ENCODE results near the gene CERS5.

CERS5 gene

DNA sequence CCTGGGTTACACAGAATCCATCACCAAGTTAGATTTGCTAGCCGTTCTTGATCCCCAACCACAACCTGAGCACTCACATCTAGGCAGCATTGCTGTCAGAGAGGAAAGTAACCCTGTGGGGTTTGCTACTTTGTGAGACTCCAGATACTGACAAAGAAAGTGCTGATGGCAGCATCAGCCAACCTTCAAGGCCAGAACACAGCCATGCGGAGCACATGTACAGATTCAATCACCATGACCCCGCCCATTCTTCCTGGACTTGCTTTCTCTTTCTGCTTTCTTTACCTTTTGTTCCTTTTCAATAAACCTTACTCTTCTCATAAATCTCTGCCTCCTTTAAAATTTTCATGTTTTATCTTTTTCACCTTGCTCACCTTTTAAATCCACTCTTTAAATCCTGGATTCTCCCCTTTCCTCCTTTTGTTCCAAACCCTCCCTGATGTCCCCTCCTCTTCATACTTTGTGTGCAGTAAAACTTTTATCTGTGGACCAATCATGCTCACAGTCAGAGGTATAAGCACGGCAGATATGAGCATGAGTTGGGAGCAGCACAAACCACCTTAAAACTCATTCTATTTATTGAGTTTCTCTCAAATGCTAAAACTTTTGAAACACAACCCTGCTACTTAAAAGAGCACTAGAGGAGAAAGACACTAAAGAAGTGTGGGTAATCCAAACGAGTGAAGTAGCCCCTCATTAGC lies 21.9 kb upstream of the CERS5 start:
- no peak for DNase-seq (ENCODE audit: low read depth)
- H3K4me3 ChIP-seq (ENCODE audit: control insufficient read depth, low read depth, low read length), result no peak overlapping the region
- TF ChIP-seq, protein P1, sequence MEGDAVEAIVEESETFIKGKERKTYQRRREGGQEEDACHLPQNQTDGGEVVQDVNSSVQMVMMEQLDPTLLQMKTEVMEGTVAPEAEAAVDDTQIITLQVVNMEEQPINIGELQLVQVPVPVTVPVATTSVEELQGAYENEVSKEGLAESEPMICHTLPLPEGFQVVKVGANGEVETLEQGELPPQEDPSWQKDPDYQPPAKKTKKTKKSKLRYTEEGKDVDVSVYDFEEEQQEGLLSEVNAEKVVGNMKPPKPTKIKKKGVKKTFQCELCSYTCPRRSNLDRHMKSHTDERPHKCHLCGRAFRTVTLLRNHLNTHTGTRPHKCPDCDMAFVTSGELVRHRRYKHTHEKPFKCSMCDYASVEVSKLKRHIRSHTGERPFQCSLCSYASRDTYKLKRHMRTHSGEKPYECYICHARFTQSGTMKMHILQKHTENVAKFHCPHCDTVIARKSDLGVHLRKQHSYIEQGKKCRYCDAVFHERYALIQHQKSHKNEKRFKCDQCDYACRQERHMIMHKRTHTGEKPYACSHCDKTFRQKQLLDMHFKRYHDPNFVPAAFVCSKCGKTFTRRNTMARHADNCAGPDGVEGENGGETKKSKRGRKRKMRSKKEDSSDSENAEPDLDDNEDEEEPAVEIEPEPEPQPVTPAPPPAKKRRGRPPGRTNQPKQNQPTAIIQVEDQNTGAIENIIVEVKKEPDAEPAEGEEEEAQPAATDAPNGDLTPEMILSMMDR (conservative IDR thresholded peaks at IDR 0.05; ENCODE audit: control insufficient read depth, insufficient read depth, low read depth, low read length), result no peak

DNA sequence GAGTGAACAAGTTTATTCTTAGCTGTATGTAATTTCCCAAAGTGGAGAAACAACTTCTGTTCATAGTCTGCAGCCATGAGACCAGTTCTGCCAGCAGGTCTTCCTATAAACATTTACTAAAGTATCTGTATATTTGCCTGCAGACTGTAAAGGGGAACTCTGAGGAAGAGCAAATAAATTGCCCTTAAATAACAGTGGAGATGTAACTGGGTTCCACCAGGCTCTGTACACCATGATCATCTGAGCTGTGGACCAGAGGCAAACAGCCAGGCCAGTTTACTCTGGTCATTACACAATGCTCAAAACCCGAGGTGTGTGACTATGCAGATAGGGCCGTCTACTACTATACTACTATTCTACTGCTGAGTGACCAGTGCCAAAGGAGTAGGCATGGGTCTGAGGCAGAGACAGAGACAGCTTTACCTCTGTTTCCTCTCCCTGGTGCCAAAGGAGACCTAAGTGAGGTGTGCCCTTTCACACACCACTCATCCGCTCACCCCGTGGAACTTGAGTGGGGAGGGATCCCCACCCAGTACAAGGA lies 21.1 kb upstream of the CERS5 start:
- H3K4me3 ChIP-seq (ENCODE audit: control insufficient read depth, low read depth, low read length), result no peak overlapping the region
- DNase-seq (ENCODE audit: low read depth), result peak; percentile 70
- TF ChIP-seq, protein P1 (conservative IDR thresholded peaks at IDR 0.05; ENCODE audit: control insufficient read depth, insufficient read depth, low read depth, low read length), result no peak

DNA sequence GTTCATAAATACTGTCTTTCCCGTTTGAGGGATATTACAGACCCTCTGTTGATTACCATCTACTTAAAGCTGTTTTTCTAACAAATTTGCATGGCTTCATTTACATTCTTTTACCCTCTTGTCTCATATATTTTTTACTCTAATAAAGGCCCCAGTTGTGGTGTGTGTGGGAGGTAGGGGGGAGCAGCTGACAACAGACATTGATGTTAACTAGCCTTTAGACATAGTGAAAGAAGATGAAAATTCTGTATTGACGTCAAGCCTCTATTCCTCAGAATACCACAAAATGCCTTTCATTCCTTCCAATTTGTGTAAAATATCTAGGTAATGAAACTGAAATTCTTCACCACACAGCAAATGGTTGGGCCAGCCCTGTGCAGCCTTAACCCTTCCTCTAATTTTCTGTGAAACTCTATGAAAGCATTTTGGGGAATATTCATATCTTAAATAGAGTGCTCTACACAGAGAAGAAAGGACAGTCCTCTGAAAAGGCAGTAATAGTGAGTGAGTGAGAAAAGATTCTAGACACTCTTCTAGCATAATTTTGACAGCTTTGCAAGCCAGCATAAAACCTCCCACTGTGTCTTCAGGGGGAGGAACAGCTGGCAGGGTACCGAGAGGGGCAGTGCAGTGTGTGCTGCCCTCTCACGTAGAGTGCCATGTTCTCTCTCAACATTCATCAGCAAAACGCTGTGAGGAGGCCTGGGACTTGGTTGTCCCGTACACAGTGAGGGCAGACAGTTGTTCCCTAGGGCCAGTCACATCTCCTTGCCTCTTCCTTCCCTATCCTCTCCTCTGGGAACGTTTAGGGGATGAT lies 20.1 kb upstream of the CERS5 start:
- peak; percentile 83 for DNase-seq (ENCODE audit: low read depth)
- TF ChIP-seq, protein P1 (conservative IDR thresholded peaks at IDR 0.05; ENCODE audit: control insufficient read depth, insufficient read depth, low read depth, low read length), result no peak
- no peak overlapping the region for H3K4me3 ChIP-seq (ENCODE audit: control insufficient read depth, low read depth, low read length)

DNA sequence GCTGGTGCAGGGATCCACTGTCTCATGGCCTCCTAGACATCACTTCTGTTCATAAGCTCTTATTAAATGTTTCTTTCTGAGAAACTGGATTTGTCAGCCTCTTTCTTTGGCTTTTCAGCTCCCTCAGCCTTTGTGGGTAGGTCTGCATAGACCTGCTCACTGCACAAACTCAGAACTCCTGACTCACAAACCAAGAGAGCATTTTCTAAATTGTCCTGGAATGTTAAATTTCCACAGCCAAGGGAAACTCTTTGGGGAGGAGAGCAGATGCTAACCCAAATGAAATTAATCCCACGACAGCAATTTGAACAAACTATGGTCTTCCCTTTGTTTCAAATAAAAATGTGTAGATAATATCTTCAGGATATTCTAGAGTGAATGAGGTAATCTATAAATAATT lies 19.5 kb upstream of the CERS5 start:
- DNase-seq (ENCODE audit: low read depth), result peak; percentile 49
- TF ChIP-seq, protein P1 (conservative IDR thresholded peaks at IDR 0.05; ENCODE audit: control insufficient read depth, insufficient read depth, low read depth, low read length), result no peak
- no peak overlapping the region for H3K4me3 ChIP-seq (ENCODE audit: control insufficient read depth, low read depth, low read length)

DNA sequence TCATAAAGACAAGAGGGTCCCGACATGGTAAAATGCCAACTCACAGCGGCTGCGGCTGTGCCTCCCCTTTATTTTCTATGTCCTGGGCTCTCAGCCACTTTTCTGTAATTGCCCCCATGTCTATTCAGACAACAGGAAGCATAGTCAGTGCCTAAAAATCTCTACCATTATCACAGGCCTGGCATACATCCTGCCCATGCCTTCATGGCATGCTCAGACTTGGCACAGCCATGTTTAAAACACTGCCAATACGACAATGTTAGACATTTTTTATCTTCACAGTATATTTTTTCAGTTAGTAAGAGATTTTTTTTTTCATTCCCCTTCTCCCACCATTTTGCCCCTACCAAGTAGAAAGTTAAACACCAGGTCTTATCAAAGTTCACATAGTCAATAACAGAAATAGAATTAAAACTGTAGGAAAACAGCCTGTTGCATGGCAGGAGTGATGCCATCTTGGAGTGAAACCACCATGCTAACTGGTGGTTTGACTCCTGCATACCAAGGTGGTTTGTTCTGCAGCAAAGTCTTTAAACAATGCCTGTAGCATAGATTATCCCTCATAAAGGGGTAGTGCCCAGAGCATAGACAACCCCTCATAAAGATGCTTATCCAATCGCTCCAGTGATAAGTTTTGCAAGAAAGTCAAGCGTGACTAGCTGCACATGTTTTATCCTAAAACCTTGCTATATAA lies 18.9 kb upstream of the CERS5 start:
- no peak for DNase-seq (ENCODE audit: low read depth)
- TF ChIP-seq, protein P1 (conservative IDR thresholded peaks at IDR 0.05; ENCODE audit: control insufficient read depth, insufficient read depth, low read depth, low read length), result no peak
- H3K4me3 ChIP-seq (ENCODE audit: control insufficient read depth, low read depth, low read length), result no peak overlapping the region

DNA sequence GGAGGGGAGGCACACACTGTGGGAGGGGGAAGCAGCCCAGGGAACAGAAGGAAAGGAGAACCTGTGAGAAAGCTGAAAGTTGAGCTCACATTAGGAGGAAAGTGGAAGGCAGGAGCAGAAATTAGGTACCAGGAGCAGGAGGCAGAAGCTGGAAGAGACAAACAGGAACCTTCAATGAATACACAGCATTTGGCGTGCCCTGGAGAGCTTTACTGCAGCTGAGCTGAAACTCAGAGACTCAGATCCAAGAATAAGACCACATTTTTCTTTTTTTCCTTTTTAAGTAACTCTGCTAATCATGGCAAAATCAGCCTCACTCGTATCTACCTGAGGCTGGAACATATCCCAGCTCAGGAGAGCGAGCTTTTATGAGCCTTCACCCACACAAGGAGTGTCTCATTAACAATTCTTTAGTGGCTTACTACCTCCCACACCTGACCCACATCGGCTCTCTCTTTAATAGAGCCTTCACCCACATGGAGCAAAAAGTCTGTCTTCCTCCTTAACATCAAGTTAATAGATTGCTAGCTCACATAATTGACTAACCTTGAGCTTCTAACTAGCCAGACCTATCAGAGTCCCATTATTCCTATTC lies 18.2 kb upstream of the CERS5 start:
- no peak overlapping the region for H3K4me3 ChIP-seq (ENCODE audit: control insufficient read depth, low read depth, low read length)
- TF ChIP-seq, protein P1 (conservative IDR thresholded peaks at IDR 0.05; ENCODE audit: control insufficient read depth, insufficient read depth, low read depth, low read length), result no peak

More for the DNA sequence above, 18.2 kb upstream of the CERS5 start:
- no peak for DNase-seq (ENCODE audit: low read depth)

Measured in fibroblast of mammary gland (primary cell).